ENCODE data around the gene CD163. TPM values are rescaled to one million over a fixed set of nuclear protein-coding genes. Genes with fewer than 3 reads are reported as not detected.
"Not testable (repeated sequence)": the region's sequence is repeated elsewhere in the genome, so short reads cannot be mapped to it uniquely, and the experiment has no call there.

The CD163 gene
- not detected for polyA plus RNA-seq (2012; ENCODE audit: missing spikeins)

- FAIRE-seq (no peak), DNase-seq (ENCODE audit: insufficient read length) (no peak)
- TF ChIP-seq POLR2A (IDR thresholded peaks at IDR 0.05; ENCODE audit: low read depth, low read length) (no peak), TAF1 (IDR thresholded peaks at IDR 0.05; ENCODE audit: borderline replicate concordance, low read depth, low read length) (no peak), POLR2AphosphoS5 (IDR thresholded peaks at IDR 0.05; ENCODE audit: low read depth, low read length) (no peak)
Measured at GRCh38 chr12:7503686-7504415, at the start of gene CD163. CD163 (minus strand) TSS chr12:7503777; CDS start chr12:7503690, 87 bp downstream.

GRCh38 chr12:7542813-7543212 is 39.2 kb upstream of the CD163 start:
- TF ChIP-seq POLR2AphosphoS5 (IDR thresholded peaks at IDR 0.05; ENCODE audit: low read depth, low read length) (no peak), POLR2A (IDR thresholded peaks at IDR 0.05; ENCODE audit: low read depth, low read length) (no peak), TAF1 (IDR thresholded peaks at IDR 0.05; ENCODE audit: borderline replicate concordance, low read depth, low read length) (no peak)
- FAIRE-seq (no peak), DNase-seq (ENCODE audit: insufficient read length) (no peak)

GRCh38 chr12:7542046-7542445 is 38.5 kb upstream of the CD163 start:
- FAIRE-seq (no peak), DNase-seq (ENCODE audit: insufficient read length) (no peak)
- no peak for TF ChIP-seq TAF1 (IDR thresholded peaks at IDR 0.05; ENCODE audit: borderline replicate concordance, low read depth, low read length)
- TF ChIP-seq POLR2AphosphoS5 (IDR thresholded peaks at IDR 0.05; ENCODE audit: low read depth, low read length): no peak
- TF ChIP-seq POLR2A (IDR thresholded peaks at IDR 0.05; ENCODE audit: low read depth, low read length): no peak

- FAIRE-seq (no peak), DNase-seq (ENCODE audit: insufficient read length) (no peak)
- no peak for TF ChIP-seq TAF1 (IDR thresholded peaks at IDR 0.05; ENCODE audit: borderline replicate concordance, low read depth, low read length)
- TF ChIP-seq POLR2AphosphoS5 (IDR thresholded peaks at IDR 0.05; ENCODE audit: low read depth, low read length): no peak
- no peak for TF ChIP-seq POLR2A (IDR thresholded peaks at IDR 0.05; ENCODE audit: low read depth, low read length)
Measured at GRCh38 chr12:7514416-7514815, 10.8 kb upstream of the CD163 start.

- DNase-seq (ENCODE audit: insufficient read length): no peak
- TF ChIP-seq POLR2A (IDR thresholded peaks at IDR 0.05; ENCODE audit: low read depth, low read length): no peak
- no peak for TF ChIP-seq TAF1 (IDR thresholded peaks at IDR 0.05; ENCODE audit: borderline replicate concordance, low read depth, low read length)
- no peak for TF ChIP-seq POLR2AphosphoS5 (IDR thresholded peaks at IDR 0.05; ENCODE audit: low read depth, low read length)
- FAIRE-seq: no peak
Measured at GRCh38 chr12:7512553-7512952, 9.0 kb upstream of the CD163 start.

GRCh38 chr12:7509793-7510470 is 6.4 kb upstream of the CD163 start:
- not testable (repeated sequence) for FAIRE-seq; DNase-seq (ENCODE audit: insufficient read length)

GRCh38 chr12:7502612-7503011 is 965 bp downstream of the CD163 start:
- DNase-seq (ENCODE audit: insufficient read length): no peak
- TF ChIP-seq POLR2AphosphoS5 (IDR thresholded peaks at IDR 0.05; ENCODE audit: low read depth, low read length) (no peak), TAF1 (IDR thresholded peaks at IDR 0.05; ENCODE audit: borderline replicate concordance, low read depth, low read length) (no peak), POLR2A (IDR thresholded peaks at IDR 0.05; ENCODE audit: low read depth, low read length) (no peak)
- no peak for FAIRE-seq

GRCh38 chr12:7501031-7501588 is 2.5 kb downstream of the CD163 start:
- TF ChIP-seq POLR2AphosphoS5 (IDR thresholded peaks at IDR 0.05; ENCODE audit: low read depth, low read length): no peak
- TF ChIP-seq TAF1 (IDR thresholded peaks at IDR 0.05; ENCODE audit: borderline replicate concordance, low read depth, low read length): no peak
- no peak for TF ChIP-seq POLR2A (IDR thresholded peaks at IDR 0.05; ENCODE audit: low read depth, low read length)
- DNase-seq (ENCODE audit: insufficient read length) (no peak), FAIRE-seq (no peak)

GRCh38 chr12:7499636-7500035 is 3.9 kb downstream of the CD163 start:
- no peak for DNase-seq (ENCODE audit: insufficient read length)
- FAIRE-seq: no peak
- TF ChIP-seq POLR2AphosphoS5 (IDR thresholded peaks at IDR 0.05; ENCODE audit: low read depth, low read length) (no peak), POLR2A (IDR thresholded peaks at IDR 0.05; ENCODE audit: low read depth, low read length) (no peak), TAF1 (IDR thresholded peaks at IDR 0.05; ENCODE audit: borderline replicate concordance, low read depth, low read length) (no peak)

- FAIRE-seq (no peak), DNase-seq (ENCODE audit: insufficient read length) (no peak)
- TF ChIP-seq POLR2AphosphoS5 (IDR thresholded peaks at IDR 0.05; ENCODE audit: low read depth, low read length) (no peak), POLR2A (IDR thresholded peaks at IDR 0.05; ENCODE audit: low read depth, low read length) (no peak), TAF1 (IDR thresholded peaks at IDR 0.05; ENCODE audit: borderline replicate concordance, low read depth, low read length) (no peak)
Measured at GRCh38 chr12:7498809-7499208, 4.8 kb downstream of the CD163 start.

GRCh38 chr12:7497661-7498060 is 5.9 kb downstream of the CD163 start:
- no peak for DNase-seq (ENCODE audit: insufficient read length)
- TF ChIP-seq POLR2AphosphoS5 (IDR thresholded peaks at IDR 0.05; ENCODE audit: low read depth, low read length) (no peak), POLR2A (IDR thresholded peaks at IDR 0.05; ENCODE audit: low read depth, low read length) (no peak), TAF1 (IDR thresholded peaks at IDR 0.05; ENCODE audit: borderline replicate concordance, low read depth, low read length) (no peak)
- FAIRE-seq: no peak

- FAIRE-seq (no peak), DNase-seq (ENCODE audit: insufficient read length) (no peak)
- TF ChIP-seq POLR2A (IDR thresholded peaks at IDR 0.05; ENCODE audit: low read depth, low read length): no peak
- TF ChIP-seq POLR2AphosphoS5 (IDR thresholded peaks at IDR 0.05; ENCODE audit: low read depth, low read length): no peak
- no peak for TF ChIP-seq TAF1 (IDR thresholded peaks at IDR 0.05; ENCODE audit: borderline replicate concordance, low read depth, low read length)
Measured at GRCh38 chr12:7496451-7496850, 7.1 kb downstream of the CD163 start.
